ENCODE data around the gene NEURL3. TPM values are rescaled to one million over a fixed set of nuclear protein-coding genes. Genes with fewer than 3 reads are reported as not detected.
"Not testable (repeated sequence)": the region's sequence is repeated elsewhere in the genome, so short reads cannot be mapped to it uniquely, and the experiment has no call there.

Gene NEURL3, protein sequence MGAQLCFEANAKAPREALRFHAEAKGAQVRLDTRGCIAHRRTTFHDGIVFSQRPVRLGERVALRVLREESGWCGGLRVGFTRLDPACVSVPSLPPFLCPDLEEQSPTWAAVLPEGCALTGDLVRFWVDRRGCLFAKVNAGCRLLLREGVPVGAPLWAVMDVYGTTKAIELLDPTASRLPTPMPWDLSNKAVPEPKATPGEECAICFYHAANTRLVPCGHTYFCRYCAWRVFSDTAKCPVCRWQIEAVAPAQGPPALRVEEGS
- 1.0 and 1.2 TPM in 2 replicates for total RNA-seq

DNA sequence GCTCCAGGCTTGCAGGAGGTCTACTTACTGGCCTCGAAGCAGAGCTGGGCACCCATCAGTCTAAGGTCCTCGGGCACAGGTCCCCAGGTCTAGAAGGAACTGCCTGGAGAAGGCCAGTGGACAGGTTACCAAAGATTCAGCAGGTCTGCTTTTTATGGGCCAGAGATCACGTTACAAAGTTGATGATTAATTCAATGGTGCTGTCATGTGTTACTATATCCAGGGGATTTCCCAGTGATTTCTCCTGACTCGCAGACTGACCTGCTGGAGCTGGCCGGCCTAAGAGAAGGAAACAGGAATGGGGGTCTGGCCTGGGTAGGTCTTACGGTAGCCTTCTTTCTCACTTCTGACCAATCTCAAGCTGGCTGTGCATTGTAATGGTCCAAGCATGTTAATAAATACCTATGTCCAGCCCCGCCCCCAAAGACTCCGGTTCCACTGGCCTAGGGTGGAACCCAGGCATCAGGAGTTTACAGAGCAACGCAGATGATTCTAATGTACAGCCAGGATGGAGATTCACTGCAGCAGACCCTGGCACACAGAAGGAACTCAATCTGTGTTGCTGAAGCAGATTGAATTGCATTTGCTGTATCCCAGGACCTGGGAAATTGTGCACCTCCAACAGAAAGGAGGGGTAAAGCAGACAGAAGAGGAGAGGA lies at the start of gene NEURL3:
TSS of gene NEURL3 (minus strand) at position 127 of the 659 bp plus-strand sequence. CDS start at position 56, 71 bp downstream.
- Mint-ChIP-seq H3K4me3 (no peak within 1 kb of the TSS), H3K27ac (no peak within 1 kb of the TSS), H3K9me3 (no peaks in the 10 kb centered on the region), H3K27me3 (no peaks in the 10 kb centered on the region), H3K4me1 (peaks cover 45% of the 10 kb centered on the region), H3K36me3 (ENCODE audit: low read depth) (no peaks in the 10 kb centered on the region)
- DNase-seq = peak; percentile 54
- intact Hi-C loops (cut with micrococcal nuclease) = loop anchor here (5.0 kb wide), 1 partner anchor 143 kb away; no protein-coding TSS in a partner anchor

DNA sequence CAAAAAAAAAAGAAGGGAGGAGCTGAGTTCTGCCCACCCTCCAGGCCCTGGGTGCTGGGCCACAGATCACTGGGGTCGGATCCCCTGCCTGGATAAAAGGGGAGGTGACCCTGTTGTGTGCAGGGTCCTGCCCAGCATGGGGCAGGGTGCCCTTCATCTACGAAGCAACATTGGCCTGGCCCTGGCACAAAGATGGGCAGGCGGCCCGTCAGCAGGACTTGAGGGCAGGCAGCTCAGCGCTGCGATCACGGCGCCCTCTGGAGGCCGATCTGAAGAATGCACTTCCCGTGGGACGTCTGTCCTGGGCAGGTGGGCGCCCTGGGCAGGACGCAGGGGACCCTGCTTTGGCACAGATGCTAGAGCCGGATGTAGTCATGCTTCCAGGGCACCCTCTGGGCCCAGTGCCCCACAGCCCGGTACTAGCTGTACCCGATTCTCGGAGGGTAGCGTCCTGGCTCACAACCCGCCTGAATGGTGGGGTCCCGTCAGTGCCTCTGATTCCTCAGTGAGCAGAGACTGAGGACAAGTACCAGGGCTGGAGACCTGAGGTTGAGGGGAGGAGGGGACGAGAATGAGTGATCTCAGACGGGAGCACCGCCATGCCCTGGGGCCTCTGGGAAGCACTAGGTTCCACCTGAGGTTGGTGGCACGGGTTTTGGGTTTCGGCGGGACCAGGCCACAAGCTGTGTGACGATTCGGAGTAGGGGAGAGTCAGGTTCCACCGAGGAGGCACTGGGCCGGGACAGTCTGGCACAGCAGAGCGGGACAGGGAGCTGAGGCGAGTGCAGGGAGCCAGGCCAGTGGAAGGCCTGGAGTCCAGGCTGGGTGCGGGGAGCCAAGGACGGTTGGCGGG lies 49.4 kb upstream of the NEURL3 start:
- intact Hi-C loops (cut with micrococcal nuclease) = loop anchor here (1.0 to 2.0 kb wide), 4 partner anchors 16 to 147 kb away; no protein-coding TSS in a partner anchor
- Mint-ChIP-seq H3K36me3 (ENCODE audit: low read depth) (peaks cover 14% of the 10 kb centered on the region), H3K4me1 (peaks cover 25% of the 10 kb centered on the region), H3K27me3 (no peaks in the 10 kb centered on the region), H3K27ac (peak overlapping the region; percentile 37), H3K9me3 (no peaks in the 10 kb centered on the region), H3K4me3 (no peak overlapping the region)
- DNase-seq = peak; percentile 91

DNA sequence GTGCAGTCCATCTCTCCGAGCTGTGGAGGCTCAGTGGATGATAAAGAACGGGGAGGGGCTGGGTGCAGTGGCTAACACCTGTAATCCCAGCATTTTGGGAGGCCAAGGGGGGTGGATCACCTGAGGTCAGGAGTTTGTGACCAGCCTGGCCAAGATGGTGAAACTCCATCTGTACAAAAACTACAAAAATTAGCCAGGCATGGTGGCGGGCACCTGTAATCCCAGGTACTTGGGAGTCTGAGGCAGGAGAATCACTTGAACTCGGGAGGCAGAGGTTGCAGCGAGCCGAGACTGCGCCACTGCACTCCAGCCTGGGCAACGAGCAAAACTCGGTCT lies 48.8 kb upstream of the NEURL3 start:
- H3K4me1 Mint-ChIP-seq = peaks cover 25% of the 10 kb centered on the region
- H3K36me3 Mint-ChIP-seq (ENCODE audit: low read depth) = peaks cover 15% of the 10 kb centered on the region
- not testable (repeated sequence) for H3K4me3 Mint-ChIP-seq, DNase-seq, H3K9me3 Mint-ChIP-seq, H3K27me3 Mint-ChIP-seq
- intact Hi-C loops (cut with micrococcal nuclease) = loop anchor here (1.0 to 2.0 kb wide), 4 partner anchors 16 to 147 kb away; no protein-coding TSS in a partner anchor
- peak overlapping the region; percentile 37 for H3K27ac Mint-ChIP-seq

DNA sequence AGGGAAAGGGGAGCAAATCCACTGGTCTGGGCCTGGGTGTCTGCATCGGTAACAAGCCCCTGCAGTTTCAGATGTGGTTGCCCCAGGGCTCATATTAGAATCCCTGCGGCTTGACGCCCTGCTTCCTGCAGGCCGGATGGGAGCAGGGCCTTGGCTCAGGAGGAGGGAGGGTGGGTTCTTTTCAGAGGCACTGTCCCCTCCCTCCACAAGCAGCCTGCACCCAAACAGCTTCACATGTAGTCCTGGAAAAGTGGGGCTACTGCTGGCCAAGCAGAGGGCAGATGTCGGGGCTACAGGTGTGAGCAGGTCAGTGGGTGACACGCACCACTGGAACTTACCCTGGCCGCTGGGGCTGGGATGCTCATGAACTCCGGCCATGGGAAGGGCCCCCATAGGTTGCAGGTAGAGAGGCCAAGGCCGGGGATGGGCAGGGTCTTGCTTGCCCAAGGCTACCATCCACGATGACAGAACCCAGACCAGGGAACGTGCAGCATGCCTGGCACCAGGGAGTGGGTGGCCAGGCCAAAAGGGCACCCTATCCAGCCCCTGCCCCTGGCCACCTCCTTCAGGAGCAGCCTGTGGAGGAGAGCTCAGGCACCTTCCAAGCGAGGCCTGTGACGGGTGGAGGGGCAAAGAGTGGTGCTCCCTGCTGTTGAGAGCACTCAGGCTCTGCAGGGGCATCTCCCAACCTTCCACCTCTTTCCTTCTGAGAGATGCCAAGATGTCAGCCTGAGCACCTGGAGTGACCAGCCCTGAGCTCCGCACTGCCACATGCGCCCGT lies 48.2 kb upstream of the NEURL3 start:
- DNase-seq = no peak
- intact Hi-C loops (cut with micrococcal nuclease) = no loop called here
- Mint-ChIP-seq H3K27me3 (no peaks in the 10 kb centered on the region), H3K4me1 (peaks cover 25% of the 10 kb centered on the region), H3K27ac (peak overlapping the region; percentile 37), H3K9me3 (no peaks in the 10 kb centered on the region), H3K4me3 (peak overlapping the region; percentile 23), H3K36me3 (ENCODE audit: low read depth) (peaks cover 20% of the 10 kb centered on the region)

DNA sequence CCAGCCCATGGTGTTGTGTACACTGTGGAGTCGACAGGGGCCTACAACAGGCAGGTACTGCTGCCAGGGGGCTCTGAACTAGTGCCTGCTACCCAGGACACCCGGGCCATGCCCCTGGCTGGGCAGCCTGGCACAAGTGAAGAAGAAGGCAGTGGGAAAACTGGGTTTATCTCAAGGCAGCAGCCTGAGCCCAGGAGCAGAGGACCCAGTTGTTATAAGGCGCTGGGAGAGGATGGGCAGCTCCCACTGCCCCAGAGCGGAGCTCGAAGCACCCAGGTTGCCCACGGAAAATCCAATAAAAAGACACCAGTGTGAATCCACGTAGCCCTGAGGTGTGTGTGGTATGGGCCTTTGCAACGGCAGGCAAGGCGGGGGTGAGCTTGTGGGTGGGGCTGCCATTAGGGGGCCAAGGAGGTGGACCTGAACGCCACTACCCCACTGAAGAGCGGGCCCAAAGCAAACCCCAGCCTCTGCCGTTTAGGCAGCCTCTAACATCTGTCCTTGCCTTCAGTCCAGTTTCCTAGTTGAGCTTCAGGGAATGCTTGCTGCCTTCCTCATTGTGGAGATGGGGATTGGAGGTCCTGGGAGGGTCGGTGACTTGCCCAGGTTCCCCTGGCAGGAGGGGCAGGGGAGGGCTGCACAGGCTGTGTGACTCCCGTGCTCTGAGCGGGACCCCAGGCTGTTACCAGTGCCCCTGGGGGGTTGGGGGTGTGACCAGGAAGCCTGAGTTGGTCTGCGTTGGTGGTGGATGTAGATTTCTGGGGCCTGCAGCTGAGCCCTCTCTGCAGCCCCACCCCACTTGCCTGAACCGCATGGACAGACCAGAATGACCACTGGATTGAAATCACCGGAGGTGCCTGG lies 47.4 kb upstream of the NEURL3 start:
- peak overlapping the region; percentile 51 for H3K27ac Mint-ChIP-seq
- intact Hi-C loops (cut with micrococcal nuclease) = no loop called here
- H3K27me3 Mint-ChIP-seq = no peaks in the 10 kb centered on the region
- H3K4me3 Mint-ChIP-seq = no peak overlapping the region
- peaks cover 26% of the 10 kb centered on the region for H3K4me1 Mint-ChIP-seq
- no peaks in the 10 kb centered on the region for H3K9me3 Mint-ChIP-seq
- H3K36me3 Mint-ChIP-seq (ENCODE audit: low read depth) = peaks cover 26% of the 10 kb centered on the region
- DNase-seq = no peak

DNA sequence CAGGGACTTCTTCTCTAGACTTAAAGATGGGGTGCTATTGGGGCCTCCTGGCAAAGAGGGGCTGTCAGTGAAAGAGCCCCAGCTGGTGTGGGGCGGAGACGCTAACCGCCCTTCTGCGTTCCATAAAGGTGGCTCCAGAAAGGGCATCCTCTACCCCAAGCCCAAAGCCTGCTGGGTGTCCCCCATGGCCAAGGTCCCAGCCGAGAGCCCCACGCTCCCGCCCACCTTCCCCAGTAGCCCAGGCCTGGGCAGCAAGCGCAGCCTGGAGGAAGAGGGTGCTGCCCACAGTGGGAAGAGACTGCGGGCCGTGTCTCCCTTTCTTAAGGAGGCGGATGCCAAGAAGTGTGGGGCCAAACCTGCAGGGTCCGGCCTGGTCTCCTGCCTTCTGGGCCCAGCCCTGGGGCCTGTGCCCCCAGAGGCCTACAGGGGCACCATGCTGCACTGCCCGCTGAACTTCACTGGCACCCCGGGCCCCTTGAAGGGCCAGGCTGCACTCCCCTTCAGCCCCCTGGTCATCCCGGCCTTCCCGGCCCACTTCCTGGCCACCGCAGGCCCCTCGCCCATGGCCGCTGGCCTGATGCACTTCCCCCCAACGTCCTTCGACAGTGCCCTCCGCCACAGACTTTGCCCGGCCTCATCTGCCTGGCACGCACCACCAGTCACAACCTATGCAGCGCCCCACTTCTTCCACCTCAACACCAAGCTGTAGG lies 46.6 kb upstream of the NEURL3 start:
- Mint-ChIP-seq H3K9me3 (no peaks in the 10 kb centered on the region), H3K4me1 (peaks cover 26% of the 10 kb centered on the region), H3K36me3 (ENCODE audit: low read depth) (peaks cover 32% of the 10 kb centered on the region)

DNA sequence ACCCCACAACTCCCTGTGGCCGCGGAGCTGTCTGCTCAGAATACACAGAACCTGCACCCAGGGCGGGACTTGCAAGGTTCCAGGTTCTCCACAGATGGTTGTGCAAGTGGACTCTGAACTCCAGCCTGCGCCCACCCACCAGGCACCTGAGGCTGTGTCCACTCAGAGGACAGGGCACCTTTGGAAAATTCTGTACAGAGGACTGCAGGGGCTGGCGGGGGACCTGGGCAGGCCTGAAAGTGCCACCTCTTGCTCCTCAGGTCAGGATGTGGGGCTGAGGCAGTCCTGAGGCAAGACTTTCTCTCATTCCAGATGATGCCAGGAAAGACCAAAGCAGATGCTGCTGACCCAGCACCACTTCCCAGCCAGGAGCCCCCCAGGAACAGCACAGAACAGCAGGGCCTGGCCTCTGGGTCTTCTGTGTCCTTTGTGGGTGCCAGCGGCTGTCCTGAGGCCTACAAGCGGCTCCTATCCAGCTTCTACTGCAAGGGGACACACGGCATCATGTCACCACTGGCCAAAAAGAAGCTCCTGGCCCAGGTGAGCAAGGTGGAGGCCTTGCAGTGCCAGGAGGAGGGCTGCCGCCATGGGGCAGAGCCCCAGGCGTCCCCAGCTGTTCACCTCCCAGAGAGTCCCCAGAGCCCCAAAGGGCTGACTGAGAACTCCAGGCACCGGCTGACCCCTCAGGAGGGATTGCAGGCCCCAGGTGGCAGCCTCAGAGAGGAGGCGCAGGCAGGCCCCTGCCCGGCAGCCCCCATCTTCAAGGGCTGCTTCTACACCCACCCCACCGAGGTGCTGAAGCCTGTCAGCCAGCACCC lies 45.8 kb upstream of the NEURL3 start:
- intact Hi-C loops (cut with micrococcal nuclease) = no loop called here

More for the DNA sequence above, 46.6 kb upstream of the NEURL3 start:
- Mint-ChIP-seq H3K27me3 (no peaks in the 10 kb centered on the region), H3K27ac (peak overlapping the region; percentile 51), H3K4me3 (no peak overlapping the region)
- intact Hi-C loops (cut with micrococcal nuclease) = no loop called here
- DNase-seq = no peak

DNA sequence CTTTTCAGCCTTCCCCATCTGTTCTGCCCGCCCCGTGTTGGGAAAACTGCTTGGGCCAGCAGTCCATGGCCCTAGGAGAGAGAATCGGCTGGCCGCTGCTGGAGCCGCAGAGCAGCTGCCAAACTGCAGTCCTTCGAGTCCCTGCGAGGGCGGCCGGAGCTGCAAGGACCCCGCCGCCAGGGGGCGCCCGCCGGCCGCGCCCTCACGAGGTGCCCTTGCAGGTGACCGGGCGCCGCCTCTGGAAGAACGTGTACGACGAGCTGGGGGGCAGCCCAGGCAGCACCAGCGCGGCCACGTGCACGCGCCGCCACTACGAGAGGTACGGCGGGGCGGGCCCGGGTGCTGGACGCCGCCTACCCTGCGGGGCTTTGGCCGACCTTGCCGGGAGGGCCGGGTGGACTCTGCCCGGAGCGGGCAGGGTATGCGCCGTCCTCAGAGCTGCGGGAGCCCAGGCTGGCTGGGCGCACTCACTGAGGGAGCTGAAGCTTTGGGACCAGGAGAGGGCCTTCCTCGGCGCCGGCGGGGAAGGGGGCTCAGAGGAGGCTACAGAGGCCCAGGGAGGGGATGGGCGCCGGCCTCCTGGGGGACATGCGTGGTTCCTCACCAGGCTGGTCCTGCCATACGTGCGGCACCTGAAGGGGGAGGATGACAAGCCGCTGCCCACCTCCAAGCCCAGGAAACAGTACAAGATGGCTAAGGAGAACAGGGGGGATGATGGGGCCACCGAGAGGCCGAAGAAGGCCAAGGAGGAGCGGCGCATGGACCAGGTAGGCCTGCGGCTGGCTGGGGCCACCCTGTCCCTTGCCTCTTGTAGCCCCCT lies 45.0 kb upstream of the NEURL3 start:
- H3K9me3 Mint-ChIP-seq = no peaks in the 10 kb centered on the region
- DNase-seq = no peak
- no peak overlapping the region for H3K4me3 Mint-ChIP-seq
- intact Hi-C loops (cut with micrococcal nuclease) = no loop called here
- H3K27ac Mint-ChIP-seq = no peak overlapping the region
- no peaks in the 10 kb centered on the region for H3K27me3 Mint-ChIP-seq
- H3K36me3 Mint-ChIP-seq (ENCODE audit: low read depth) = peaks cover 47% of the 10 kb centered on the region
- H3K4me1 Mint-ChIP-seq = peaks cover 37% of the 10 kb centered on the region

More for the DNA sequence above, 45.8 kb upstream of the NEURL3 start:
- Mint-ChIP-seq H3K4me1 (peaks cover 30% of the 10 kb centered on the region), H3K36me3 (ENCODE audit: low read depth) (peaks cover 40% of the 10 kb centered on the region), H3K4me3 (no peak overlapping the region), H3K9me3 (no peaks in the 10 kb centered on the region), H3K27me3 (no peaks in the 10 kb centered on the region), H3K27ac (no peak overlapping the region)
- DNase-seq = no peak

DNA sequence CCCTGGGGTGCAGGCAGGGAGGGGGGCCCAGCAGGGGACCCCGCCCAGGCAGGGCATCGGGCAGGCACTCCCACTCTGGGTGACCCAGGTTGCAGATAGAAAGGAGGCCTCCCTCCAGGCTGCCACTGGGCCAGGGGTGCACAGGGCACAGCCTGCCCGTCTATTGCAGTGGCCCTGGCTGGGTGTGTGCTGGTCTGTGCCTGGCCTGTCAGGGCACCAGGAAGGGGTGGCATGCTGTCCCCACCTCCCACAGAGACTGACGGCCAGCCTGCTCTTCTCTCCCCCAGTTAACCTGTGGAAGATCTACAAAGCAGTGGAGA lies 44.3 kb upstream of the NEURL3 start:
- Mint-ChIP-seq H3K36me3 (ENCODE audit: low read depth) (peaks cover 54% of the 10 kb centered on the region), H3K27ac (no peak overlapping the region), H3K27me3 (no peaks in the 10 kb centered on the region), H3K4me3 (no peak overlapping the region), H3K4me1 (peaks cover 39% of the 10 kb centered on the region), H3K9me3 (no peaks in the 10 kb centered on the region)
- DNase-seq = no peak
- intact Hi-C loops (cut with micrococcal nuclease) = no loop called here

DNA sequence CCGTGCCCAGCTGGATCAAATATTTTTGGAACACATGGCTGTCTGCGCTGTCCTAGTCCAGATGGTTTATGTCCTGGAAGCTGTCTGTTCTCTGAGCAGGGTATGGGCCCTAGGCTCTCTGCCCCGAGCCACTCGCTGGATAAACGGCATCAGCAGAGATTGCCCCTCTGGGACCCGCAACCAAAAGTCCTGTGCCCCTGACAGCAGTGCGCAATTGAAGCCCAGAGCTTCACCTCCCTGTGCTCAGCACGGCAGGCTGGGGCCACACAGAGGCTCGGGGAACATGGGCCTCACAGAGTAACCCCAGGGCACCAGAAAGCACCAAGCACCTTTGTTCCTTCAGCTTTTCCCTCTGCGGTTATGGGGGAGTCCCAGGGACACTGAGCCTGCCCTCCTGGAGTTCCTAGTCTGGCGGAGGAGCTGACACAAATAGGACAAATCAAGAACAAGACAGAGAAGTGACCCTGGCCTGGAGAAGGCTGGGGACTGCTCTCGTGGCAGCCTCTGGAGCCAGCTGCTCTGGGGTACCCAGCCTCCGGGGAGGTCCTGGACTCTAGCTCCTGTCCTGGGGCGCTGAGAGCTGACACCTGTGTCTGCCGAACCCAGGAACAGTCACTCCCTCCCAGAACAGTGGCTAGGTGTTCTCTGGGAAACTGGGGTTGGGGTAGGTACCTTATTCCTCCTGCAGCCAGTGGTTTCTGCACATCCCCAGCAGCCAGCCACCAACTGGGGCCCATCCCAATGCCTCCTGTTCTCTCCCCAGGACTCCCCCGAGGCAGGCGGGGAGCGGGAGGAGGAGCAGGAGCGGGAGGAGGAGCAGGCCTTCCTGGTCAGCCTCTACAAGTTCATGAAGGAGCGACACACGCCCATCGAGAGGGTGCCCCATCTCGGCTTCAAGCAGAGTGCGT lies 43.7 kb upstream of the NEURL3 start:
- Mint-ChIP-seq H3K36me3 (ENCODE audit: low read depth) (peaks cover 61% of the 10 kb centered on the region), H3K27ac (no peak overlapping the region), H3K9me3 (no peaks in the 10 kb centered on the region), H3K27me3 (no peaks in the 10 kb centered on the region), H3K4me3 (no peak overlapping the region), H3K4me1 (peaks cover 43% of the 10 kb centered on the region)
- intact Hi-C loops (cut with micrococcal nuclease) = no loop called here
- no peak for DNase-seq

All from activated CD4-positive, alpha-beta T cell treated with anti-CD3 and anti-CD28 coated beads, Interleukin-2, amount 10 ng/mL, durations not matched to agents 24 days and 14 days (primary cell).